Measurements from ENCODE around the gene SPEF2. TPM values are rescaled to one million over a fixed set of nuclear protein-coding genes. Genes with fewer than 3 reads are reported as not detected.

SPEF2 gene
- total and polyA plus RNA-seq, 5 donors from 2014 or later: 0.75 to 4.4 (median 1.5) TPM

GRCh38 chr5:35783551-35783950 lies 165.9 kb downstream of the SPEF2 start:
- Histone ChIP-seq H3K27ac (ENCODE audit: insufficient read depth, low read length, poor library complexity, severe bottlenecking) (no peak overlapping the region), H3K4me1 (ENCODE audit: control insufficient read depth, insufficient read depth, low read length, poor library complexity, severe bottlenecking) (peaks cover 20% of the 10 kb centered on the region), H3K27me3 (ENCODE audit: control insufficient read depth, insufficient read depth, low read length) (no peaks in the 10 kb centered on the region), H3K9me3 (ENCODE audit: control insufficient read depth in 2 of 2, low read length in 2 of 2) (no peaks in the 10 kb centered on the region), H3K4me3 (ENCODE audit: low read depth, low read length) (no peak overlapping the region), H3K36me3 (ENCODE audit: control insufficient read depth, insufficient read depth, low read length) (no peaks in the 10 kb centered on the region)
- no peak overlapping the region for H3K27ac Mint-ChIP-seq
- ATAC-seq (ENCODE audit: low read depth in 2 of 2) (no peak), DNase-seq (no peak)
- H3K9me3 Mint-ChIP-seq: peaks cover 0 to 3% (median 0%) of the 10 kb centered on the region in 7 donors
- peaks cover 5 to 52% (median 25%) of the 10 kb centered on the region in 4 donors for H3K4me1 Mint-ChIP-seq
- H3K36me3 Mint-ChIP-seq: no peaks in the 10 kb centered on the region
- no peak overlapping the region for H3K4me3 Mint-ChIP-seq
- H3K27me3 Mint-ChIP-seq: peaks cover 5% of the 10 kb centered on the region

- Mint-ChIP-seq H3K4me3 (no peak overlapping the region), H3K27me3 (peaks cover 5% of the 10 kb centered on the region), H3K4me1 (peaks cover 13 to 51% (median 26%) of the 10 kb centered on the region in 4 donors), H3K36me3 (no peaks in the 10 kb centered on the region), H3K9me3 (peaks cover 0 to 3% (median 0%) of the 10 kb centered on the region in 7 donors), H3K27ac (peak overlapping the region in 1 of 3 donors; percentile 69)
- H3K9me3 ChIP-seq (ENCODE audit: control insufficient read depth in 2 of 2, low read length in 2 of 2): no peaks in the 10 kb centered on the region
- no peak overlapping the region for H3K4me3 ChIP-seq (ENCODE audit: low read depth, low read length)
- no peak overlapping the region for H3K27ac ChIP-seq (ENCODE audit: insufficient read depth, low read length, poor library complexity, severe bottlenecking)
- H3K36me3 ChIP-seq (ENCODE audit: control insufficient read depth, insufficient read depth, low read length): no peaks in the 10 kb centered on the region
- DNase-seq: no peak
- no peaks in the 10 kb centered on the region for H3K27me3 ChIP-seq (ENCODE audit: control insufficient read depth, insufficient read depth, low read length)
- peaks cover 17% of the 10 kb centered on the region for H3K4me1 ChIP-seq (ENCODE audit: control insufficient read depth, insufficient read depth, low read length, poor library complexity, severe bottlenecking)
- ATAC-seq (ENCODE audit: low read depth in 2 of 2): no peak
These were observed 168.0 kb downstream of the SPEF2 start for GRCh38 chr5:35785601-35786085.

GRCh38 chr5:35788724-35789123 lies 171.1 kb downstream of the SPEF2 start:
- peaks cover 7% of the 10 kb centered on the region for H3K4me1 ChIP-seq (ENCODE audit: control insufficient read depth, insufficient read depth, low read length, poor library complexity, severe bottlenecking)
- H3K4me3 Mint-ChIP-seq: no peak overlapping the region
- peaks cover 13 to 57% (median 31%) of the 10 kb centered on the region in 4 donors for H3K4me1 Mint-ChIP-seq
- no peaks in the 10 kb centered on the region for H3K27me3 ChIP-seq (ENCODE audit: control insufficient read depth, insufficient read depth, low read length)
- no peak for ATAC-seq (ENCODE audit: low read depth in 2 of 2)
- no peak overlapping the region for H3K27ac Mint-ChIP-seq
- no peaks in the 10 kb centered on the region for H3K36me3 Mint-ChIP-seq
- peaks cover 0 to 3% (median 0%) of the 10 kb centered on the region in 7 donors for H3K9me3 Mint-ChIP-seq
- H3K27ac ChIP-seq (ENCODE audit: insufficient read depth, low read length, poor library complexity, severe bottlenecking): no peak overlapping the region
- H3K36me3 ChIP-seq (ENCODE audit: control insufficient read depth, insufficient read depth, low read length): no peaks in the 10 kb centered on the region
- no peak for DNase-seq
- H3K27me3 Mint-ChIP-seq: peaks cover 5% of the 10 kb centered on the region
- no peak overlapping the region for H3K4me3 ChIP-seq (ENCODE audit: low read depth, low read length)
- no peaks in the 10 kb centered on the region for H3K9me3 ChIP-seq (ENCODE audit: control insufficient read depth in 2 of 2, low read length in 2 of 2)

- no peaks in the 10 kb centered on the region for H3K9me3 Mint-ChIP-seq
- peaks cover 5% of the 10 kb centered on the region for H3K27me3 Mint-ChIP-seq
- H3K36me3 ChIP-seq (ENCODE audit: control insufficient read depth, insufficient read depth, low read length): no peaks in the 10 kb centered on the region
- no peak for ATAC-seq (ENCODE audit: low read depth in 2 of 2)
- H3K27ac Mint-ChIP-seq: peak overlapping the region in 1 of 3 donors; percentile 57
- DNase-seq: no peak
- H3K4me3 ChIP-seq (ENCODE audit: low read depth, low read length): no peak overlapping the region
- H3K36me3 Mint-ChIP-seq: no peaks in the 10 kb centered on the region
- peaks cover 7% of the 10 kb centered on the region for H3K4me1 ChIP-seq (ENCODE audit: control insufficient read depth, insufficient read depth, low read length, poor library complexity, severe bottlenecking)
- H3K4me1 Mint-ChIP-seq: peaks cover 13 to 64% (median 36%) of the 10 kb centered on the region in 4 donors
- no peak overlapping the region for H3K4me3 Mint-ChIP-seq
- H3K27me3 ChIP-seq (ENCODE audit: control insufficient read depth, insufficient read depth, low read length): no peaks in the 10 kb centered on the region
- no peaks in the 10 kb centered on the region for H3K9me3 ChIP-seq (ENCODE audit: control insufficient read depth in 2 of 2, low read length in 2 of 2)
- no peak overlapping the region for H3K27ac ChIP-seq (ENCODE audit: insufficient read depth, low read length, poor library complexity, severe bottlenecking)
These were observed 172.2 kb downstream of the SPEF2 start for GRCh38 chr5:35789732-35790456.

GRCh38 chr5:35790457-35790822 lies 172.8 kb downstream of the SPEF2 start:
- H3K36me3 Mint-ChIP-seq: no peaks in the 10 kb centered on the region
- Histone ChIP-seq H3K27ac (ENCODE audit: insufficient read depth, low read length, poor library complexity, severe bottlenecking) (no peak overlapping the region), H3K4me1 (ENCODE audit: control insufficient read depth, insufficient read depth, low read length, poor library complexity, severe bottlenecking) (peaks cover 7% of the 10 kb centered on the region), H3K4me3 (ENCODE audit: low read depth, low read length) (no peak overlapping the region), H3K9me3 (ENCODE audit: control insufficient read depth in 2 of 2, low read length in 2 of 2) (no peaks in the 10 kb centered on the region), H3K36me3 (ENCODE audit: control insufficient read depth, insufficient read depth, low read length) (no peaks in the 10 kb centered on the region), H3K27me3 (ENCODE audit: control insufficient read depth, insufficient read depth, low read length) (no peaks in the 10 kb centered on the region)
- ATAC-seq (ENCODE audit: low read depth in 2 of 2) (no peak), DNase-seq (no peak)
- no peak overlapping the region for H3K4me3 Mint-ChIP-seq
- no peaks in the 10 kb centered on the region for H3K9me3 Mint-ChIP-seq
- H3K4me1 Mint-ChIP-seq: peaks cover 13 to 67% (median 37%) of the 10 kb centered on the region in 4 donors
- no peak overlapping the region for H3K27ac Mint-ChIP-seq
- peaks cover 5% of the 10 kb centered on the region for H3K27me3 Mint-ChIP-seq

GRCh38 chr5:35794328-35794619 lies 176.6 kb downstream of the SPEF2 start:
- H3K4me1 ChIP-seq (ENCODE audit: control insufficient read depth, insufficient read depth, low read length, poor library complexity, severe bottlenecking): peaks cover 15% of the 10 kb centered on the region
- DNase-seq (no peak), ATAC-seq (ENCODE audit: low read depth in 2 of 2) (no peak)
- Mint-ChIP-seq H3K27ac (peak overlapping the region in 2 of 3 donors; percentile 20 to 90), H3K9me3 (peaks cover 0 to 2% (median 0%) of the 10 kb centered on the region in 7 donors), H3K4me1 (peaks cover 23 to 82% (median 53%) of the 10 kb centered on the region in 4 donors), H3K4me3 (no peak overlapping the region), H3K36me3 (no peaks in the 10 kb centered on the region), H3K27me3 (no peaks in the 10 kb centered on the region)
- H3K27ac ChIP-seq (ENCODE audit: insufficient read depth, low read length, poor library complexity, severe bottlenecking): no peak overlapping the region
- no peak overlapping the region for H3K4me3 ChIP-seq (ENCODE audit: low read depth, low read length)
- no peaks in the 10 kb centered on the region for H3K9me3 ChIP-seq (ENCODE audit: control insufficient read depth in 2 of 2, low read length in 2 of 2)
- H3K36me3 ChIP-seq (ENCODE audit: control insufficient read depth, insufficient read depth, low read length): no peaks in the 10 kb centered on the region
- no peaks in the 10 kb centered on the region for H3K27me3 ChIP-seq (ENCODE audit: control insufficient read depth, insufficient read depth, low read length)

- peaks cover 19 to 80% (median 49%) of the 10 kb centered on the region in 4 donors for H3K4me1 Mint-ChIP-seq
- Histone ChIP-seq H3K9me3 (ENCODE audit: control insufficient read depth in 2 of 2, low read length in 2 of 2) (no peaks in the 10 kb centered on the region), H3K36me3 (ENCODE audit: control insufficient read depth, insufficient read depth, low read length) (no peaks in the 10 kb centered on the region), H3K27me3 (ENCODE audit: control insufficient read depth, insufficient read depth, low read length) (no peaks in the 10 kb centered on the region), H3K4me3 (ENCODE audit: low read depth, low read length) (no peak overlapping the region), H3K27ac (ENCODE audit: insufficient read depth, low read length, poor library complexity, severe bottlenecking) (no peak overlapping the region), H3K4me1 (ENCODE audit: control insufficient read depth, insufficient read depth, low read length, poor library complexity, severe bottlenecking) (peaks cover 15% of the 10 kb centered on the region)
- H3K9me3 Mint-ChIP-seq: peaks cover 0 to 2% (median 0%) of the 10 kb centered on the region in 7 donors
- no peak overlapping the region for H3K4me3 Mint-ChIP-seq
- H3K27me3 Mint-ChIP-seq: no peaks in the 10 kb centered on the region
- no peaks in the 10 kb centered on the region for H3K36me3 Mint-ChIP-seq
- peak in 1 of 3 donors; percentile 21 for DNase-seq
- H3K27ac Mint-ChIP-seq: peak overlapping the region in 2 of 3 donors; percentile 20 to 90
- ATAC-seq (ENCODE audit: low read depth in 2 of 2): no peak
These were observed 177.2 kb downstream of the SPEF2 start for GRCh38 chr5:35794684-35795375.

Data from CD4-positive, CD25-positive, alpha-beta regulatory T cell (primary cell).